WTC11 (cell line): ENCODE data around the gene SDHA. TPM values are rescaled to one million over a fixed set of nuclear protein-coding genes. Genes with fewer than 3 reads are reported as not detected.

Source experiments
- ATAC-seq: fragments of 200-7000 bp; cut with Tn5 transposase; 2 replicates; pipeline ENCODE4 v1.10.0; 2021; ENCODE audit warnings: mild to moderate bottlenecking, moderate library complexity
- CTCF ChIA-PET: fragments of 300-600 bp; sonication (Branson Sonifier 250); formaldehyde crosslinking; loops from one replicate; lab custom pipeline; 2021; ENCODE audit warnings: antibody characterized with exemption; lab: Charles Lee
- POLR2A ChIA-PET: fragments of 350-600 bp; sonication (Branson Sonifier 250); formaldehyde crosslinking; loops from one replicate; lab custom pipeline; 2021; ENCODE audit warnings: antibody characterized with exemption; lab: Charles Lee
- DNase-seq: peaks from one replicate; pipeline ENCODE4 v3.0.0; 2021; ENCODE audit warnings: low spot score
- H3K27ac Mint-ChIP-seq: 2 replicates; pipeline ENCODE4 v1.8.0; 2021; ENCODE audit warnings: mixed read lengths
- H3K27me3 Mint-ChIP-seq: 2 replicates; pipeline ENCODE4 v1.8.0; 2021; ENCODE audit warnings: low read depth, mild to moderate bottlenecking, moderate library complexity, mixed read lengths
- H3K36me3 Mint-ChIP-seq: 2 replicates; pipeline ENCODE4 v1.8.0; 2021; ENCODE audit warnings: mixed read lengths
- H3K4me1 Mint-ChIP-seq: 2 replicates; pipeline ENCODE4 v1.8.0; 2022; ENCODE audit warnings: mixed read lengths
- H3K4me3 Mint-ChIP-seq: 2 replicates; pipeline ENCODE4 v1.8.0; 2021; ENCODE audit warnings: mild to moderate bottlenecking, moderate library complexity, mixed read lengths
- H3K9me3 Mint-ChIP-seq: 2 replicates; pipeline ENCODE4 v1.8.0; 2021; ENCODE audit warnings: mixed read lengths
- AFF4 ChIP-seq: sonication (generic); formaldehyde crosslinking; IDR thresholded peaks from 2 replicates; pipeline ENCODE4 v1.8.1; 2023; ENCODE audit warnings: mild to moderate bottlenecking, missing genetic modification reagents, borderline replicate concordance
- CREM ChIP-seq: sonication (generic); formaldehyde crosslinking; IDR thresholded peaks from 2 replicates; pipeline ENCODE4 v1.8.1; 2022; ENCODE audit warnings: mild to moderate bottlenecking, missing genetic modification reagents, moderate library complexity
- CTCF ChIP-seq: fragments of 200-600 bp; IDR thresholded peaks from 2 replicates; pipeline ENCODE4 v1.8.0; 2022; ENCODE audit warnings: antibody characterized with exemption
- E2F1 ChIP-seq: sonication (generic); formaldehyde crosslinking; IDR thresholded peaks from 2 replicates; pipeline ENCODE4 v1.8.0; 2022; ENCODE audit warnings: mild to moderate bottlenecking, missing genetic modification reagents
- E2F5 ChIP-seq: sonication (generic); formaldehyde crosslinking; IDR thresholded peaks from 2 replicates; pipeline ENCODE4 v1.8.1; 2022; ENCODE audit warnings: mild to moderate bottlenecking, moderate library complexity, missing genetic modification reagents
- FOXK1 ChIP-seq: sonication (generic); formaldehyde crosslinking; IDR thresholded peaks from 2 replicates; pipeline ENCODE4 v1.8.0; 2022; ENCODE audit warnings: mild to moderate bottlenecking, moderate library complexity, missing genetic modification reagents
- FOXP4 ChIP-seq: sonication (generic); formaldehyde crosslinking; IDR thresholded peaks from 2 replicates; pipeline ENCODE4 v1.8.0; 2022; ENCODE audit warnings: mild to moderate bottlenecking, missing genetic modification reagents
- GABPB1 ChIP-seq: sonication (generic); formaldehyde crosslinking; IDR thresholded peaks from 2 replicates; pipeline ENCODE4 v1.8.1; 2023; ENCODE audit warnings: mild to moderate bottlenecking, missing genetic modification reagents
- HMGXB4 ChIP-seq: sonication (generic); formaldehyde crosslinking; IDR thresholded peaks from 2 replicates; pipeline ENCODE4 v1.8.1; 2023; ENCODE audit warnings: mild to moderate bottlenecking, moderate library complexity, missing genetic modification reagents
- IRF2 ChIP-seq: sonication (generic); formaldehyde crosslinking; IDR thresholded peaks from 2 replicates; pipeline ENCODE4 v1.8.0; 2022; ENCODE audit warnings: low read depth, missing genetic modification reagents, borderline replicate concordance
- NFATC4 ChIP-seq: fragments of 250-450 bp; sonication (Bioruptor Pico); IDR thresholded peaks from 2 replicates; pipeline ENCODE4 v1.9.0; 2021; ENCODE audit warnings: mild to moderate bottlenecking
- NR3C1 ChIP-seq: sonication (generic); formaldehyde crosslinking; conservative IDR thresholded peaks from 2 replicates; pipeline ENCODE4 v1.8.1; 2023; ENCODE audit warnings: low read depth, mild to moderate bottlenecking, missing genetic modification reagents
- TEAD1 ChIP-seq: sonication (generic); formaldehyde crosslinking; IDR thresholded peaks from 2 replicates; pipeline ENCODE4 v1.8.0; 2022; ENCODE audit warnings: mild to moderate bottlenecking, missing genetic modification reagents
- TEAD4 ChIP-seq: sonication (generic); formaldehyde crosslinking; IDR thresholded peaks from 2 replicates; pipeline ENCODE4 v1.8.0; 2022; ENCODE audit warnings: mild to moderate bottlenecking, missing genetic modification reagents
- TP53 ChIP-seq: sonication (generic); formaldehyde crosslinking; IDR thresholded peaks from 2 replicates; pipeline ENCODE4 v1.8.1; 2023; ENCODE audit warnings: mild to moderate bottlenecking, missing genetic modification reagents
- ZBTB21 ChIP-seq: sonication (generic); formaldehyde crosslinking; IDR thresholded peaks from 2 replicates; pipeline ENCODE4 v1.8.1; 2023; ENCODE audit warnings: mild to moderate bottlenecking, missing genetic modification reagents, borderline replicate concordance
- ZNF121 ChIP-seq: sonication (generic); formaldehyde crosslinking; IDR thresholded peaks from 2 replicates; pipeline ENCODE4 v1.8.0; 2023; ENCODE audit warnings: missing genetic modification reagents
- ZNF263 ChIP-seq: sonication (generic); formaldehyde crosslinking; IDR thresholded peaks from 2 replicates; pipeline ENCODE4 v1.8.1; 2022; ENCODE audit warnings: low read depth, mild to moderate bottlenecking, moderate library complexity, missing genetic modification reagents
- ZNF396 ChIP-seq: fragments of 250-450 bp; sonication (Bioruptor Pico); IDR thresholded peaks from 2 replicates; pipeline ENCODE4 v1.8.0; 2021; ENCODE audit warnings: mild to moderate bottlenecking, moderate library complexity, borderline replicate concordance
- ZNF425 ChIP-seq: fragments of 250-450 bp; sonication (Bioruptor Pico); conservative IDR thresholded peaks from 2 replicates; pipeline ENCODE4 v1.9.0; 2021; ENCODE audit warnings: mild to moderate bottlenecking
- total RNA-seq: library from RNA; stranded (reverse); gene quantifications from 3 replicates; pipeline ENCODE4 v1.2.3, GENCODE V29; 2021

Gene SDHA
- total RNA-seq, 1 experiment from 2014 or later = 145 TPM

GRCh38 chr5:172421-172820 lies 45.7 kb upstream of the SDHA start:
- ATAC-seq (no peak), DNase-seq (no peak)
- Mint-ChIP-seq H3K36me3 (peaks cover 14% of the 10 kb centered on the region), H3K9me3 (no peaks in the 10 kb centered on the region), H3K27ac (no peak overlapping the region), H3K27me3 (no peaks in the 10 kb centered on the region), H3K4me3 (no peak overlapping the region), H3K4me1 (no peaks in the 10 kb centered on the region)
- no peak for TF ChIP-seq FOXP4 (CRISPR knock-in tag)
- TF ChIP-seq GABPB1 (CRISPR knock-in tag) = no peak
- no peak for TF ChIP-seq ZNF121 (CRISPR knock-in tag)
- TF ChIP-seq CREM (CRISPR knock-in tag) = no peak
- TF ChIP-seq TEAD4 (CRISPR knock-in tag) = no peak
- TF ChIP-seq AFF4 (CRISPR knock-in tag) = no peak
- TF ChIP-seq NR3C1 (CRISPR knock-in tag) = no peak
- TF ChIP-seq ZNF263 (CRISPR knock-in tag) = no peak
- no peak for TF ChIP-seq HMGXB4 (CRISPR knock-in tag)
- TF ChIP-seq CTCF = no peak
- POLR2A ChIA-PET = no interaction called here
- CTCF ChIA-PET = interaction anchor here (0.7 kb wide), 1 partner anchor 16 kb away, joined by 3 read pairs; no protein-coding TSS in a partner anchor

- H3K36me3 Mint-ChIP-seq = peaks cover 14% of the 10 kb centered on the region
- ChIA-PET CTCF (interaction anchor here (0.7 kb wide), 1 partner anchor 16 kb away, joined by 3 read pairs; no protein-coding TSS in a partner anchor), POLR2A (no interaction called here)
- DNase-seq (peak; percentile 3), ATAC-seq (no peak)
- no peaks in the 10 kb centered on the region for H3K27me3 Mint-ChIP-seq
- no peaks in the 10 kb centered on the region for H3K4me1 Mint-ChIP-seq
- no peak overlapping the region for H3K27ac Mint-ChIP-seq
- H3K4me3 Mint-ChIP-seq = no peak overlapping the region
- no peaks in the 10 kb centered on the region for H3K9me3 Mint-ChIP-seq
- TF ChIP-seq NFATC4 (no peak), TP53 (CRISPR knock-in tag) (no peak), ZNF396 (CRISPR knock-in tag) (no peak), ZBTB21 (CRISPR knock-in tag) (no peak), E2F5 (CRISPR knock-in tag) (no peak), IRF2 (CRISPR knock-in tag) (no peak), ZNF425 (no peak), HMGXB4 (CRISPR knock-in tag) (no peak), FOXK1 (no peak), E2F1 (CRISPR knock-in tag) (no peak), TEAD1 (CRISPR knock-in tag) (no peak)
Measured at GRCh38 chr5:172841-173251, 45.3 kb upstream of the SDHA start.
